HL-60 (cell line): ENCODE data around the gene CFAP46.

ENCODE experiments used
- CTCF ChIP-seq: IDR thresholded peaks from one replicate; pipeline ENCODE4 v1.5.1; 2011; ENCODE audit warnings: low read length, control low read depth, inconsistent platforms; ENCODE audit not compliant: insufficient read depth
- GABPA ChIP-seq: IDR thresholded peaks from 2 replicates; pipeline ENCODE4 v1.6.1; 2012; ENCODE audit warnings: low read depth
- POLR2AphosphoS5 ChIP-seq: IDR thresholded peaks from 2 replicates; pipeline ENCODE4 v1.6.1; 2012; ENCODE audit warnings: low read depth
- SPI1 ChIP-seq: IDR thresholded peaks from 2 replicates; pipeline ENCODE4 v1.6.1; 2012; ENCODE audit warnings: low read depth, mild to moderate bottlenecking, borderline replicate concordance
- TF ChIP-seq, protein P1 (sequence below): IDR thresholded peaks from 2 replicates; pipeline ENCODE4 v1.6.1; 2012; ENCODE audit warnings: low read depth; ENCODE audit not compliant: insufficient replicate concordance

- TF ChIP-seq CTCF (no peak), POLR2AphosphoS5 (no peak), GABPA (no peak), SPI1 (no peak)
- TF ChIP-seq, protein P1, sequence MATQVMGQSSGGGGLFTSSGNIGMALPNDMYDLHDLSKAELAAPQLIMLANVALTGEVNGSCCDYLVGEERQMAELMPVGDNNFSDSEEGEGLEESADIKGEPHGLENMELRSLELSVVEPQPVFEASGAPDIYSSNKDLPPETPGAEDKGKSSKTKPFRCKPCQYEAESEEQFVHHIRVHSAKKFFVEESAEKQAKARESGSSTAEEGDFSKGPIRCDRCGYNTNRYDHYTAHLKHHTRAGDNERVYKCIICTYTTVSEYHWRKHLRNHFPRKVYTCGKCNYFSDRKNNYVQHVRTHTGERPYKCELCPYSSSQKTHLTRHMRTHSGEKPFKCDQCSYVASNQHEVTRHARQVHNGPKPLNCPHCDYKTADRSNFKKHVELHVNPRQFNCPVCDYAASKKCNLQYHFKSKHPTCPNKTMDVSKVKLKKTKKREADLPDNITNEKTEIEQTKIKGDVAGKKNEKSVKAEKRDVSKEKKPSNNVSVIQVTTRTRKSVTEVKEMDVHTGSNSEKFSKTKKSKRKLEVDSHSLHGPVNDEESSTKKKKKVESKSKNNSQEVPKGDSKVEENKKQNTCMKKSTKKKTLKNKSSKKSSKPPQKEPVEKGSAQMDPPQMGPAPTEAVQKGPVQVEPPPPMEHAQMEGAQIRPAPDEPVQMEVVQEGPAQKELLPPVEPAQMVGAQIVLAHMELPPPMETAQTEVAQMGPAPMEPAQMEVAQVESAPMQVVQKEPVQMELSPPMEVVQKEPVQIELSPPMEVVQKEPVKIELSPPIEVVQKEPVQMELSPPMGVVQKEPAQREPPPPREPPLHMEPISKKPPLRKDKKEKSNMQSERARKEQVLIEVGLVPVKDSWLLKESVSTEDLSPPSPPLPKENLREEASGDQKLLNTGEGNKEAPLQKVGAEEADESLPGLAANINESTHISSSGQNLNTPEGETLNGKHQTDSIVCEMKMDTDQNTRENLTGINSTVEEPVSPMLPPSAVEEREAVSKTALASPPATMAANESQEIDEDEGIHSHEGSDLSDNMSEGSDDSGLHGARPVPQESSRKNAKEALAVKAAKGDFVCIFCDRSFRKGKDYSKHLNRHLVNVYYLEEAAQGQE = no peak
These were observed 85.4 kb downstream of the CFAP46 start for GRCh38 chr10:132856869-132857524.
